WERI-Rb-1 (cell line): ENCODE results near the gene BEGAIN.

Source experiments
- DNase-seq: peaks from one replicate; pipeline ENCODE4 v3.0.0-alpha.2; 2020
- H3K27ac ChIP-seq: fragments of 250-450 bp; sonication (Bioruptor Pico); 2 replicates; pipeline ENCODE4 v1.5.1; 2020; ENCODE audit warnings: mild to moderate bottlenecking, moderate library complexity
- H3K27me3 ChIP-seq: fragments of 250-450 bp; sonication (Bioruptor Pico); 2 replicates; pipeline ENCODE4 v1.5.1; 2021; ENCODE audit warnings: mild to moderate bottlenecking, low read depth, moderate library complexity; ENCODE audit not compliant: insufficient read depth, severe bottlenecking
- H3K36me3 ChIP-seq: fragments of 250-450 bp; sonication (Bioruptor Pico); 2 replicates; pipeline ENCODE4 v1.5.1; 2020; ENCODE audit warnings: mild to moderate bottlenecking, moderate library complexity
- H3K4me3 ChIP-seq: 2 replicates; pipeline ENCODE4 v1.5.1; 2011; ENCODE audit warnings: low read depth, mild to moderate bottlenecking, control low read depth, low read length
- H3K9me3 ChIP-seq: fragments of 250-450 bp; sonication (Bioruptor Pico); 2 replicates; pipeline ENCODE4 v1.5.1; 2021; ENCODE audit warnings: mild to moderate bottlenecking, moderate library complexity; ENCODE audit not compliant: severe bottlenecking
- CTCF ChIP-seq: IDR thresholded peaks from 2 replicates; pipeline ENCODE4 v1.5.1; 2011; ENCODE audit warnings: low read depth, mild to moderate bottlenecking, control low read depth, inconsistent platforms, low read length

BEGAIN gene

GRCh38 chr14:100611811-100612480, 24.7 kb upstream of the BEGAIN start:
- Histone ChIP-seq H3K27me3 (no peaks in the 10 kb centered on the region), H3K4me3 (no peak overlapping the region), H3K36me3 (no peaks in the 10 kb centered on the region), H3K9me3 (no peaks in the 10 kb centered on the region), H3K27ac (no peak overlapping the region)
- TF ChIP-seq CTCF = no peak
- no peak for DNase-seq

- no peak for DNase-seq
- Histone ChIP-seq H3K36me3 (no peaks in the 10 kb centered on the region), H3K27ac (no peak overlapping the region), H3K4me3 (no peak overlapping the region), H3K27me3 (no peaks in the 10 kb centered on the region), H3K9me3 (no peaks in the 10 kb centered on the region)
- TF ChIP-seq CTCF = no peak
These were observed 23.4 kb upstream of the BEGAIN start for GRCh38 chr14:100610511-100611217.

GRCh38 chr14:100609941-100610391, 22.7 kb upstream of the BEGAIN start:
- Histone ChIP-seq H3K36me3 (no peaks in the 10 kb centered on the region), H3K9me3 (no peaks in the 10 kb centered on the region), H3K27me3 (no peaks in the 10 kb centered on the region), H3K4me3 (no peak overlapping the region), H3K27ac (no peak overlapping the region)
- no peak for DNase-seq
- no peak for TF ChIP-seq CTCF

GRCh38 chr14:100609331-100609870, 22.2 kb upstream of the BEGAIN start:
- H3K4me3 ChIP-seq = no peak overlapping the region

GRCh38 chr14:100608586-100609330, 21.5 kb upstream of the BEGAIN start:
- Histone ChIP-seq H3K4me3 (no peak overlapping the region), H3K9me3 (no peaks in the 10 kb centered on the region), H3K36me3 (no peaks in the 10 kb centered on the region), H3K27ac (no peak overlapping the region), H3K27me3 (no peaks in the 10 kb centered on the region)
- no peak for TF ChIP-seq CTCF
- DNase-seq = no peak

More at GRCh38 chr14:100609331-100609870, 22.2 kb upstream of the BEGAIN start:
- TF ChIP-seq CTCF = no peak
- Histone ChIP-seq H3K27me3 (no peaks in the 10 kb centered on the region), H3K27ac (no peak overlapping the region), H3K36me3 (no peaks in the 10 kb centered on the region), H3K9me3 (no peaks in the 10 kb centered on the region)
- DNase-seq = no peak
